Gastroesophageal sphincter (tissue), 4 donors: Measurements from ENCODE around the gene EIPR1. TPM values are rescaled to one million over a fixed set of nuclear protein-coding genes. Genes with fewer than 3 reads are reported as not detected.

Experiments
- ATAC-seq: fragments of 150-250 bp; one replicate; pipeline ENCODE4 v1.9.1; 2016; ENCODE audit warnings: mild to moderate bottlenecking, moderate library complexity
- H3K27ac ChIP-seq, 4 donors: fragments of 200-600 bp; sonication (generic) in 3 of 4; 1 replicate in 3 of 4; 2 replicates in 1 of 4; pipeline ENCODE4 v1.5.1; 2016 to 2019
- H3K27me3 ChIP-seq: fragments of 200-600 bp; sonication (generic); one replicate; pipeline ENCODE4 v1.5.1; 2019
- H3K36me3 ChIP-seq, 2 donors: fragments of 200-600 bp; sonication (generic); one replicate each; pipeline ENCODE4 v1.5.1; 2019; ENCODE audit warnings: control low read depth in 1 of 2
- H3K4me1 ChIP-seq, 3 donors: fragments of 200-600 bp; sonication (generic); 1 replicate in 2 of 3; 2 replicates in 1 of 3; pipeline ENCODE4 v1.5.1; 2016 to 2019; ENCODE audit warnings: control low read depth in 2 of 3
- H3K4me3 ChIP-seq, 2 donors: fragments of 200-600 bp; sonication (generic); one replicate each; pipeline ENCODE4 v1.5.1; 2019; ENCODE audit warnings: mild to moderate bottlenecking in 1 of 2, moderate library complexity in 1 of 2
- H3K9me3 ChIP-seq, 3 donors: fragments of 200-600 bp; sonication (generic); one replicate each; pipeline ENCODE4 v1.5.1; 2017 to 2019; ENCODE audit warnings: control low read depth in 2 of 3
- CTCF ChIP-seq, 4 experiments: fragments of 200-600 bp in 2 of 4; fragments of 450-650 bp in 2 of 4; sonication (generic) in 1 of 4; IDR thresholded peaks; one replicate each; pipeline ENCODE4 v1.5.1; 2017 to 2019; ENCODE audit warnings: antibody characterized with exemption in 4 of 4, mild to moderate bottlenecking in 2 of 4, moderate library complexity in 2 of 4
- EP300 ChIP-seq: sonication (generic); formaldehyde crosslinking; IDR thresholded peaks from one replicate; pipeline ENCODE4 v1.6.1; 2017; ENCODE audit warnings: antibody characterized with exemption, mild to moderate bottlenecking
- POLR2A ChIP-seq, 2 donors: fragments of 450-650 bp; IDR thresholded peaks; one replicate each; pipeline ENCODE4 v1.6.1; 2017; ENCODE audit warnings: antibody characterized with exemption in 2 of 2, mild to moderate bottlenecking in 2 of 2, moderate library complexity in 1 of 2
- POLR2AphosphoS5 ChIP-seq: sonication (generic); formaldehyde crosslinking; IDR thresholded peaks from one replicate; pipeline ENCODE4 v1.6.1; 2017; ENCODE audit warnings: antibody characterized with exemption
- WGBS, 2 donors: methylation state at CpG; one replicate each; pipeline ENCODE4 v1.1.5; 2018; ENCODE audit warnings: low coverage in 1 of 2; 5-methylcytosine and 5-hydroxymethylcytosine counted together
- total RNA-seq, 4 donors: library from RNA; depleted of rRNA; stranded (reverse); fragments of >200 nt; gene quantifications; one replicate each; pipeline ENCODE4 v1.1.0, GENCODE V29; 2016

EIPR1 gene
- total RNA-seq, 4 donors from 2014 or later, result 11.3 to 26.8 (median 22.2) TPM

GRCh38 chr2:3139906-3140305, 237.7 kb downstream of the EIPR1 start:
- 73 to 75% methylated on average over 5 to 7 of the region's 7 CpGs for WGBS, 2 donors
- no peak for TF ChIP-seq POLR2A (IDR thresholded peaks at IDR 0.05)
- TF ChIP-seq EP300, result no peak
- no peak for TF ChIP-seq POLR2AphosphoS5
- no peak for TF ChIP-seq CTCF (IDR thresholded peaks at IDR 0.05)
- no peaks in the 10 kb centered on the region for H3K36me3 ChIP-seq

More at GRCh38 chr2:3139906-3140305, 237.7 kb downstream of the EIPR1 start:
- no peaks in the 10 kb centered on the region for H3K4me1 ChIP-seq
- no peak for ATAC-seq
- H3K27ac ChIP-seq, result no peak overlapping the region
- H3K9me3 ChIP-seq, result no peaks in the 10 kb centered on the region
- H3K4me3 ChIP-seq, result no peak overlapping the region
- peaks cover 8% of the 10 kb centered on the region for H3K27me3 ChIP-seq

Other genes with a start within 250 kb of the EIPR1 start
- gene TRAPPC12, start 1.9 kb upstream of the EIPR1 start, total RNA-seq, result 10 to 100 TPM; 52.2 to 90.7 (median 77.6) TPM
- gene ADI1, start 141.7 kb upstream of the EIPR1 start, total RNA-seq, result 100 to 1,000 TPM in 1 of 4 donors, 10 to 100 TPM in 3; 61.9 to 106 (median 82.9) TPM
- gene RNASEH1, start 180.5 kb upstream of the EIPR1 start, total RNA-seq, result 10 to 100 TPM; 28.1 to 46.2 (median 34.0) TPM
- 1,000 to 10,000 TPM; 1,117 to 3,164 (median 3,050) TPM for gene RPS7, start 197.4 kb upstream of the EIPR1 start, total RNA-seq
- gene COLEC11, start 217.3 kb upstream of the EIPR1 start, total RNA-seq, result 1 to 10 TPM in 3 of 4 donors, under 1 TPM in 1; 0.57 to 5.0 (median 3.1) TPM